Fibroblast of the aortic adventitia (primary cell): ENCODE measurements around the gene SH3BP5. TPM values are rescaled to one million over a fixed set of nuclear protein-coding genes. Genes with fewer than 3 reads are reported as not detected.

Experiments used
- DNase-seq: peaks from one replicate; pipeline ENCODE4 v3.0.0-alpha.2; 2010; ENCODE audit warnings: low read depth
- H3K4me3 ChIP-seq: 2 replicates; pipeline ENCODE4 v1.5.1; 2011; ENCODE audit warnings: low read depth, mild to moderate bottlenecking, control low read depth, low read length, moderate library complexity
- CTCF ChIP-seq: IDR thresholded peaks from 2 replicates; pipeline ENCODE4 v1.5.1; 2011; ENCODE audit warnings: mild to moderate bottlenecking, low read length, control low read depth, inconsistent platforms; ENCODE audit not compliant: insufficient read depth
- total RNA-seq: library from RNA; depleted of rRNA; stranded (reverse); fragments of >200 nt; gene quantifications from 2 replicates; pipeline ENCODE4 v1.2.3, GENCODE V29; 2012; ENCODE audit warnings: low replicate concordance

Gene SH3BP5
- total RNA-seq, 1 donor, result 25.5 TPM

- TF ChIP-seq CTCF, result no peak
- no peak overlapping the region for H3K4me3 ChIP-seq
- DNase-seq, result no peak
Measured at GRCh38 chr3:15261274-15261673, 71.1 kb downstream of the SH3BP5 start.

GRCh38 chr3:15260531-15260930 lies 71.9 kb downstream of the SH3BP5 start:
- DNase-seq, result no peak
- TF ChIP-seq CTCF, result no peak
- no peak overlapping the region for H3K4me3 ChIP-seq

- no peak overlapping the region for H3K4me3 ChIP-seq
- DNase-seq, result no peak
- no peak for TF ChIP-seq CTCF
Measured at GRCh38 chr3:15258720-15259119, 73.7 kb downstream of the SH3BP5 start.

GRCh38 chr3:15256861-15257341 lies 75.5 kb downstream of the SH3BP5 start:
- DNase-seq, result no peak
- H3K4me3 ChIP-seq, result no peak overlapping the region
- TF ChIP-seq CTCF, result no peak

- DNase-seq, result no peak
- no peak for TF ChIP-seq CTCF
- no peak overlapping the region for H3K4me3 ChIP-seq
Measured at GRCh38 chr3:15255215-15255614, 77.2 kb downstream of the SH3BP5 start.

- DNase-seq, result no peak
- no peak for TF ChIP-seq CTCF
- no peak overlapping the region for H3K4me3 ChIP-seq
Measured at GRCh38 chr3:15253023-15253697, 79.2 kb downstream of the SH3BP5 start.

GRCh38 chr3:15246186-15246585 lies 86.2 kb downstream of the SH3BP5 start:
- no peak for DNase-seq
- TF ChIP-seq CTCF, result no peak
- no peak overlapping the region for H3K4me3 ChIP-seq
